Stimulated activated CD8-positive, alpha-beta memory T cell treated with anti-CD3 and anti-CD28 coated beads, Interleukin-4, amount 100 ng/mL, for 24 hours (primary cell): ENCODE measurements around the gene KXD1.
A peak's percentile ranks its signal among the peaks of the same experiment; 100 is the strongest.
"Not testable (repeated sequence)": the region's sequence is repeated elsewhere in the genome, so short reads cannot be mapped to it uniquely, and the experiment has no call there.

Experiments
- DNase-seq: peaks from one replicate; pipeline ENCODE4 v3.0.0-alpha.2; 2020; ENCODE audit warnings: low read depth

The KXD1 gene

DNA sequence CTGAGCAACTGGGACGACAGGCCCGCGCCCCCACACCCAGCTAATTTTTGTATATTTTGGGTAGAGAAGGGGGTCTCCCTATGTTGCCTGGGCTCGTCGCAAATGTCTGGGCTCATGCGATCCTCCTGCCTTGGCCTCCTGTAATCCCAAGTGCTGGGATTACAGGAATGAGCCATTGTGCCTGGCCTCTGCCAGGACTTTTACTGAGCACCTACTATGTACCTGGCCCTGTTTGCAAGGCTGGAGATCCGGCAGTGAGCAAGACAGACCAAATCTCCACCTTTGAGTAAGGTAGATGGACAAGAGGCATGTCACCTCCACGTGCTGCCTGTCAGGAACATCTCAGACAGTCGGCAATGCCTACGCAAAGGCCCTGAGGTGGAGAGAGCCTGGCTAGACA lies 21.2 kb upstream of the KXD1 start:
- DNase-seq: no peak

DNA sequence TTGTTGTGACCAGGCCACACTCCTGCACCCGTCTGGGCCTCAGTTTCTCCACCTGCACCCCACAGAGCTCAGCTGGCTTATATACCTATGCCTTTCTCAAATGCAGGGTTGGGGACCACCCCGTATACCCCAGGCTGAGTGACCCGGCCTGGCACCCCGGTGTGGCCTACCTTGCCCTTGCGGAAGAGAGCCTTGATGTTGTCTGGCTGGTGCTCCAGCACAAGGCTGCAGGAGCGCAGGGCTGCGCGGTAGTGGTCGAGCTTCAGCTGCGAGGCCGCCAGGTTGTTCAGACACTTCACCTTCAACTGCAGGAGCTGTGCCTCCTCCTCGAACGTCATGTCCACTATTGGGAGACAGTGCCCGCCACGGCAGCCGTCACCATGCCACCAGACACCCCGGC lies 20.2 kb upstream of the KXD1 start:
- no peak for DNase-seq

DNA sequence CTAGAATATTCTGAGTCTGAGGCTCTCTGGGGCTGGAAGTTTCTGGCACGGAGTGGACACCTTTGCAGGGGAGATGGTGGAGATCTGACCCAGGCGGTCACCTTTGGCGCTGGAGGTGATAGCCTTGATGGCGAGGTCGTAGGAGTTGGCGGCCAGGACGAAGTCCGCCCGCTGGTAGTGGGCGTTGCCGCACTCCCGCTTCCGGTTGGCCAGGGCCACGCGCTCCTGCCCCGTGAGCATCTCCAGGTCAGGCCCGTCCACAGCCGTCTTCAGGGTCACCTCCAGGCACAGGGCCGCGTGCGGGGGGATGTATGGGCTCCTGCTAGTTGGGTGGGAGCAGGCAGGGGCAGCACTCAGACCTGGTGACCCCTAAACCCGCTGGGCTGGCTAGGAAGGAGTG lies 19.6 kb upstream of the KXD1 start:
- no peak for DNase-seq

DNA sequence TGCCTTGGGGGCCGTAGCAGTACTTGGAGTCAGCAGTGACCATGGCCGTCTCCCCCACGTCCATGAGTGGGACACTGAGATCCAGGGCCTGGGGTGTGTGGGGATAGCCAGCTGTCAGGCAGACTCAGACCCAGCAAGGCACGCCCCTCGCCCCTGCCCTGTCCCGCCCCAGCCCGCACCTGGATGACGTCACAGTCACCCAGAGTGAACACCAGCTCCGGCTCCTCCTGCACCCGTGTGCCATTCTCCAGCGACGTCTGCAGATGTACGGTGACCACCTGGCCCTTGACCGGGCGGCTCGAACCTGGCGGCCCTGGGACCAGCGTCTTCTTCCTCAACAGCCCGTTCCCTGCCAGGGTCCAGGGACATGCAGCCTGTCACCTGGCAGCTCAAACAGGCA lies 18.3 kb upstream of the KXD1 start:
- no peak for DNase-seq

DNA sequence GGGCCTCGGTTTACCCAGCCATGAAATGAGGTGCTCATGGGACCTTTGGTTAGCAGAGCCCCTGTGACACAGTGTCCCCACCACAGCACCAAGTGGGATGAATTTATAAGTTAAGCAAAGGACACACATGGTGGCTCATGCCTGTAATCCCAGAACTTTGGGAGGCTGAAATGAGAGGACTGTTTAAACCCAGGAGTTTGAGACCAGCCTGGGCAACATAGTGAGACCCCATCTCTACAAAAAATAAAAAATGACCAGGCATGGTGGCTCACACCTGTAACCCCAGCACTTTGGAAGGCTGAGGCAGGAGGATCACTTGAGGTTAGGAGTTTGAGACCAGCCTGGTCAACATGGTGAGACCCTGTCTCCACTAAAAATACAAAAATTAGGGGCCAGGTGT lies 17.5 kb upstream of the KXD1 start:
- not testable (repeated sequence) for DNase-seq

DNA sequence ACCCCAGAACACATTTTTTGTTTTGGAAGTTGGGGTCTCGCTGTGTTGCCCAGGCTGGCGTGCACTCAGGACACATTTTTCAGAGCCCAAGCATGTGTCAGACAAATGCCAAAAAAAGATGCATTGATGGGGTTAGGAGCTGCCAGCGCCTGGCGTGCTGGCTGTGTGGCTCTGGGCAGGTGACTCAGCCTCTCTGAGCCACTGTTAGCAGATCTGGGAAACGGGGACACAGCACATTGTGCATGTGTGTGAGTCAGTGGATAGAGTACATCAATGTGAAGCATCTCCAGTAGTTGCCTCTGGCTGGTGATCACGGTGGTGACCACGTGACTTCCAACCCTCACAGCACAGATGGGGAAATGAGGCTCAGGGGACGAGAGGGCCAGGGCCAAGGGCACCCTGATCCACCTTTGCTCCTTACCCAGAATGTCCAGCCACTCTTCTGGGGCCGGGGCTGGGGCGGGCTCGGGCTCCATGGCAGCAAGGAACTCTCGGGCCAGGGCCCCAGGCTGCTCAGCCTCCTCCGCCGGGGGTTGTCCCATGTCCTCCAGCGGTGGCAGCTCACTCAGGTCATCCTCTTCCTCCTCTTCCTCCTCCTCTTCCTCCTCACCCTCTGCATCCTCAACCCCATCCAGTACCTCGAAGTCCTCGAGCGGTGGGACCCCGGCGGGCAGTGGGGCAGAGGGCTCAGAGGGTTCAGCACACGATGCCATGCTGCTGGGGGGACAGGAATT lies 16.2 kb upstream of the KXD1 start:
- DNase-seq: no peak

DNA sequence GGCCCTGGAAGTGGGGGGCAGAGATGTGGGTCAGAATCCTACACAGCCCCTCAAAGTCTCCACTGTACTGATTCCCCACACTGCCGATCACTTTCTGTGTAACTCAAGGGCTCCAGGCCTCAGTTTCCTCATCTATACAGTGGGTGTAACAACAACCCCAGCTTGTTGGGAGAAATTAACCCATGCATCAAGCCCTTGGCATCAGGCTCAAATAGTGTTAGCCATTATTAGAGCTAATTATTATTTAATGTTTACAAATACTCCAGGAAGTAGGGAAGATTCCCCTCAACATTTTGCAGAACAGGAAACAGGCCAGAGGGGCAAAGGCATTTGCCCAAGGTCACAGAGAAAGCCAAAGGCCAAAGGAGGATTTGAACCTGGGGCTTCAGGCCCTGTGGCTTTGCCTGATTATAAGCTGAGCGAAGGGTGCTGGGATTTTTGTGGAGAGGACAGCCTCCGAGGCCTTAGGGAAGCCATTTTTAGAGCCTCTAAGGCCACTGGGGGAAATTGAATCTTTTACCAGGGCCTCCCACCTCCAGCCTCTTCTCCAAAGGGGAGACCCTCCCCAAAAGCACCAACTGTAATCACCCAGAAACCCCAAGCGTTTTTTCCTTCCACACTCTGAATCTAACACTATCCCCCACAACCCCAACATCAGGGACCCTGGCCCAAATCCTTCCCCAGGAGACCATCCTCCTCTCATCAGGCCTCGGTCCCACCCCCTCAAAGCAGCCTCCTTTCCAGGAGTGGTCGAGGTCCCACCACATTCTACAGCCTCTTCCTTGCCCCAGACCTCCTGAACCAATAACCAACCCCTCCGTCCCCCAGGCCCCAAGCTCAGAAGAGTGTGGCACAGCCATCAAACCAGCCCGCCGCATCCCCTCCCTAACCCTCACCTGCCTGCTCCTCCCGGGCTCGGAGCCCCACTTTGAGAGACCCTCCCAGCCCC lies 15.4 kb upstream of the KXD1 start:
- DNase-seq: no peak

DNA sequence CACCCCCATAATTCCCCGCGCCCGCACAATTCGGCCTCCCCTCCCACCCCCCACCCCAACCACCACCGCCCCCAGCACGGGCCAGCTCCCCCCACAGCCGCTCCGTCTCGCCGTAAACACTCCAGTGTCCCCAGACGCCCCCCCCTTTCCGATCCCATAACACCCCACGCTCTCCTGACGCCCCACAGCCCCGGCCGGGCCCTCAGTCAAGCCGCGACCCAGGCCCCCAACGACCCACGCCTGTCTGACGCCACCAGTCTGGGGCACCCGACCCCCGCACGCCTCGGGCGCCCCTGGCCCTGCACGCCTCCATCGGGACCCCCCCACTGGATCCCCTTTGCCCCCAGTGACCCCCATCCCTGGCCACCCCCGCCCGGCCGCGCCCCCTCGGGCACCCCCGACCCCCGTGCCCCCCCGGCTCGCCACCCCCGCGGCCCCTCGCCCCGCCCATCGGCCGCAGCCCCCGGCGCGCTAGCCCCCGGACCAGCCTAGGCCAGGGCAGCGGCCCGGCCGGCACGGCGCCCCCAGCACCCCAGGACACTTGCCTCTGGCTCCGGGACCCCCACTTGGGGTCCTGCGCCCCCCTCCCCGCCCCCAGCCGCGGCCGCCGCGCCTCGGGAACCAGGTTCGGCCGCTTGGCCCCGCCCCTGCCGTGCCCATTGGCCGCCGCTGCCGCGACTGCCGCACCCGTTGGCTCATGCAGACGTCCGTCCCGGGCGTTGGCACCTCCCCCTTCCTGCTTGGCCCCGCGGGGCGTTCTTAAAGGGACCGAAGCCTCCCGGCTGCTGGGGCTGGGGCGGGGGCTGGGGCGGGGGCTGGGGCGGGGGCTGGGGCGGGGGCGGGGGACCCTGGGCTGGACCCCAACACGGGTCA lies 14.5 kb upstream of the KXD1 start, which contains the start of gene FKBP8:
Gene FKBP8 (minus strand): TSS at position 633 of the 873 bp plus-strand sequence. CDS start 1,603 bp downstream, outside the sequence.
- DNase-seq: peak; percentile 90

DNA sequence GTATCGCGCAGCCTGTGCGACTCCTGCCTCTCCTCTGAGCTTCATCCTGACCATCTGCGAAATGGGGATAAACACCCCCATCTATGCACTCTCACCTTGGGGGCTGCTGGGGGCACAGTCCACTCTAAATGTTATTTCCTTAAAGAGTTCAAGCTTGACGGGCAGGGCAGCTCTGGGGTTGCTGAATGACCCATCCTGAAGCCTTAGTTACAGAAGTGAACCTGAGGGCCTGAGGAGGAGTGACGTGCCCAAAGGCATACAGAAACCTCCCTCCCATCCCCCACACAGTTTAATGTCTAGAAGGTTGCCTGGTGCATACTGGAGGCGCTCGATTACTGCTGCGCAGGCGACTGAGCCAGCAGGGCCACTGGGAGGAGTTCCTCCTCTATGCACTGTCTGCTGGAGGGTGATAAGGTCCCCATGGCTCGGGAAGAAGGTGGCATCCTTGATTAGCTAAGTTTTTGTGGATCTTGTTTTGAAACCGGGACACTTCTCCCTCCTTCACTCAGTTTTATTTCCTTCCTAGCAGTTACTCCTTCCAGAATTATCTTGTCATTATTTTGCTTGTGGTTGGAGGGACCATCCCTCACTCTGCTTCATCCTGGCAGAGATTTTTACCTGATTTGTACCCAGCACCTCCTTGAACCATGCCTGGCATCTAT lies 13.7 kb upstream of the KXD1 start:
- no peak for DNase-seq

DNA sequence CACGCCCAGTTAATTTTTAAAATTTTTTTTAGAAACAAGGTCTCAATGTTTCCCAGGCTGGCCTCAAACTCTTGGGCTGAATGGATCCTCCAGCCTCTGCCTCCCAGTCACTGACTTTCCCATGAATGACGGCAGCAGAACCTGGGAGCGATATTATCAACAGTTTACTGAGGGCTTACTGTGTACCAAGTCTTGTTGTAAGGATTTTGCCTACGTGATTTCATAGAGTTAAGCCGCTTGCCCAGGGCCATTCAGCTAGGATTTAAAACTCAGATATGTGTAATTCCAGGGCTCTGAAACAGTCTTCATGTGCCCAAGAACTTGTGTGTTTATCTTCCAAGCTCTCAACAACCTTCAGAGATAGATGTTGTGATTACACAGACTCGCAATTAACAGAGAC lies 6.0 kb upstream of the KXD1 start:
- no peak for DNase-seq

DNA sequence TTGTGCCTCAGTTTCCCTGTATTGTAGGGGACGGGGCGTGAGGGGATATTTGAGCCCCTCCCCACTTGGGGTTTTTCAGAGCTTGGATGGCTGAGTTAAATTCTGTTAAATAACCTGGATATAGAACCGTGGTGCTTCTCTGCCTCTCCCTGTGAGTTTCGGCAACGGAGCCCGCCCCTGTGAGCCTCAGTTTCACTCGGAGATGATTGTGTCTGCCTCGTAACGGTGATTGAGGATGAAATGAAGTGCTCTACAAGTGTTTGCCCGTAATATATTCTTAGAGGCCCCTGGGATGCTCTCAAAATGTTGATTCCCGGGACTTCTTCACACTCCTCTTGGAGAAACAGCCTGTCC lies 509 bp downstream of the KXD1 start:
- DNase-seq: no peak

DNA sequence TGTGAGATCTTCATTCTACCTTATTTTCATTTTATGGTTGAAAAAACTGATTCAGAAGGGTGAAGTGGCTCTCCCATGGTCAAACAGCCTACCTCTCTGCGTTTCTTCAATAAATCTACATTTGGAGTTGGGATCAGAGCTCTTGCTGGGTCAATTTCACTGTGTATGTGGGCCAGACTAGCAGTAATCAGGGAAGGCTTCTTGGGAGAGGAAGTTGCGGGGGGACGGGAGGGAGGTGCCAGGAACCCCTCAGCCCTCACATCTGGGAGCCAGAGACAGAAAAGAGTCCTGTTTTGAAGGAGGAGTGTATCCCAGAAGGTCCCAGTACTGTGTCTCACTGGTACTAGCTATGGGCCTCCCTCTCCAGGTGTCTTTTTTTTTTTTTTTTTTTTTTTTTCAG lies 934 bp downstream of the KXD1 start:
- DNase-seq: no peak

DNA sequence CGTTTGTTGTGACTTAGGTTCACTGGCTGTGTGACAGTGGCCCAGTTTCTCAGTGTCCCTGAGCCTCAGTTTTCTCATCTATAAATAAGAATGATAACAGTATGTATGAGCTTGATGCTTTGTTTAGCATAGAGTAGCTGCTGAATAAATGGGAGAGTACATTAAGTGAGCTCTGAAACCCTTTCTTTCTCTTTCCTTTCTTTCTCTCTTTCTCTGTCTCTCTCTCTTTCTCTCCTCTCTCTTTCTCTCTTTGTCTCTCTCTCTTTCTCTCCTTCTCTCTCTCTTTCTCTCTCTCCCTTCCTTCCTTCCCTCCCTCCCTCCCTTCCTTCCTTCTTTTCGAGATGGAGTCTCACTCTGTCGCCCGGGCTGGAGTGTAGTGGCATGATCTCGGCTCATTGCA lies 2.0 kb downstream of the KXD1 start:
- DNase-seq: no peak

DNA sequence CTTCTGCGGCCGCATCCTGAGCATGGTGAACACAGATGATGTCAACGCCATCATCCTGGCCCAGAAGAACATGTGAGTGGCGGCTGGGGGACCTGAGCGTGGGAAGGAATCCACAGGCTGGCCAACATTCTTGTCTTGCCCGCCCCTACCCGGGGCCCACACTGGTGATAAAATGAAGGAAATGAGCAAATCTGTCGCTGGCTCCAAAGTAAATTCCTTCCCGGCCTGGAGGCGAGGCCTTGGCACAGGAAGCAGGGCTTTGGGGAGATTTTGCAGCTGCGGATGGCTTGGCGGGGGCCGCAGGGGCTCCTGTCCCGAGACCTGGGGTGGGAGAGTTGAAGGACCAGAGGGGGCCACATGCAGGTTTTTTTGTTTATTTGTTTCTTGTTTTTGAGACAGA lies 4.4 kb downstream of the KXD1 start:
- no peak for DNase-seq

DNA sequence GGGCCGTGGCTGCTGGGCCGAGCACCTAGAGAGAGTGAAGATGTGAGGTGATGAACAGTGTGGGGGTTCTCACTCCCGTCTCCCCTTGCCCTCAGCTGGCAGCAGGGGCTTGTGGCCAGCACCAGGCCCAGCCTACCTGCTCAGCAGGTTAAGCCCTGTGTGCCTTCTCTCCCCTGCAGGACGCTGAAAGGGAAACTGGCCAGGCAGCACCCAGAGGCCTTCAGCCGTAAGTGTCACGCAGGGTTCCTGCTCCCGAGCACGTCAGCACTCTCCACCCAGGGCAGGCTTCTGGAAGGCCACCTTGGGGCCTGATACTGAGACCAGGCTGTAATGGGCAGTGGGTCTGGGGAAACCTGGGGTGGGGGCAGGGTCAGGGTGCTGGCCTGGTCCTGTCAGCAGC lies 9.3 kb downstream of the KXD1 start:
- DNase-seq: no peak

DNA sequence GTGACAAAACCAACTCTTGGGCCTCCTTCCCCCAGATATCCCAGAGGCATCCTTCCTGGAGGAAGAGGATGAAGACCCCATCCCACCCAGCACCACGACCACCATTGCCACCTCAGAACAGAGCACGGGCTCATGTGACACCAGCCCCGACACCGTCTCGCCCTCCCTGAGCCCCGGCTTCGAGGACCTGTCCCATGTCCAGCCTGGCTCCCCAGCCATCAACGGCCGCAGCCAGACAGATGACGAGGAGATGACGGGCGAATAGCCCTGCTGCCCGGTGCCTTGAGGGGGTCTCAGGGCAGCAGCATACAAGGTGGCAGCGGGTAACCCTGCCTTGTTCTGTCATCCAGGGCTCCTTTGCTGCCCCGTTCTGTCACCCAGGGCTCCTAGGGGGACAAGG lies 10.7 kb downstream of the KXD1 start:
- DNase-seq: no peak

DNA sequence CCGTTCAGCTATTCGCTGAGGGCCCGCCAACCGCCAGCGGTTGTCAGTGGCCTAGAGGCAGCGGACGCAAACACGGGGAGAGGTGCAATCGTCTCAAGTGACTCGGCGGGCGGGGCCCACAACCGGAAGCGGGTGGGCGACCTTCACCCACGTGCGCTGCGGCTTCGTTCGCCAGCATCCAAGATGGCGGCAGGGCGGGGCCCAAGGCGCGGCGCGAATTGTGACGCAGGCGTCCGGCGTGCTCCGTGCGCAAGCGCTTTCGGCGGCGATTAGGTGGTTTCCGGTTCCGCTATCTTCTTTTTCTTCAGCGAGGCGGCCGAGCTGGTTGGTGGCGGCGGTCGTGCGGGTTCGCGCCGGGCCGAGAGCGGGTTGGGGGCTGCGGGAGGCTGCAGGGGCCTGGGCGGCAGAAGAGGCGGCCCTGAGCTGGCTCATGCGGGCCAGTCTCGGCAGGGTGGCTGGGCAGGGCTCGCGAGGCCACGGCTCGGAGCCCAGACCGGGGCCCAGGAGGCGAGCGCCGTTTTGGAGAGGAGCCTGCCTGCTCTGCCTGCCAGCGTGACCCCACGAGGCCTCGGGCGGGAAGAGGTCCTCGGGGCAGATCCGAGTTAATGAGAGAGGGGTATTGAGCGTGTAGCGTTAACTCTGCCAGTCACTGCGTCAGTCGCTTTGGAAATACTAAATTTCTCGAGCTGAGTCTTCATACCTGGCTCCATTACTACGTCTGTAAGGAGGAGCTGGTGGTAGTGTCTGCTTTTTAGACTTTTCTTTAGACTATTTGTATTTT lies 14.1 kb downstream of the KXD1 start, which contains the start of gene UBA52:
Gene UBA52 (plus strand): TSS at position 294 of the 781 bp plus-strand sequence. CDS start 1,444 bp downstream, outside the sequence.
- DNase-seq: peak; percentile 99

DNA sequence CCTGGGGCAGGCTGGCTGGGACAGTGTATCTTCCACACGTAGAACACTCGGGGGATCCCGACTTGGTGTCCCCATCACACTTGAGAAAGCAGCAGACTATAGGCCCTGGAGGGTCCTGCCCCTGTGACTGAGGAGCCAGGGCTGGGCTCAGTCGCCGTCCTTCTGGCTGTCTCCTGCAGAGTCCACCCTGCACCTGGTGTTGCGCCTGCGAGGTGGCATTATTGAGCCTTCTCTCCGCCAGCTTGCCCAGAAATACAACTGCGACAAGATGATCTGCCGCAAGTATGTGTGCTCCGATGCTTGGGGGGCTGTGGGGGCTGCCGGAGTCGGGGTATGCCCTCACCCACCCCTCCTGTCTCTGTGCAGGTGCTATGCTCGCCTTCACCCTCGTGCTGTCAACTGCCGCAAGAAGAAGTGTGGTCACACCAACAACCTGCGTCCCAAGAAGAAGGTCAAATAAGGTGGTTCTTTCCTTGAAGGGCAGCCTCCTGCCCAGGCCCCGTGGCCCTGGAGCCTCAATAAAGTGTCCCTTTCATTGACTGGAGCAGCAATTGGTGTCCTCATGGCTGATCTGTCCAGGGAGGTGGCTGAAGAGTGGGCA lies 17.1 kb downstream of the KXD1 start:
- no peak for DNase-seq

DNA sequence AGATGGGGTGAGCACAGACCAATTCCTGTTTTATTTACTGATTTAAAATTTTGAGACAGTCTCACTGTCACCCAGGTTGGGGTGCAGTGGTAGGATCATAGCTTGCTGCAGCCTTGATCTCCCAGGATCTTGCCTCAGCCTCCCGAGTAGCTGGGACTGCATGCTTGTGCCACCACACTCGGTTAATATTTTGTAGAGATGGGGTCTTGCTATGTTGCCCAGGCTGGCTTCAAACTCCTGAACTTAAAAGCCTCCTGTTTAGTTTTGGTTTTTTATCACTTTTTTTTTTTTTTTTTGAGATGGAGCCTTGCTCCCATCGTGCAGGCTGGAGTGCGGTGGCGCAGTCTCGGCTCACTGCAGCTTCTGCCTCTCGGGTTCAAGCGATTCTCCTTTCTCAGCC lies 18.7 kb downstream of the KXD1 start:
- DNase-seq: no peak

DNA sequence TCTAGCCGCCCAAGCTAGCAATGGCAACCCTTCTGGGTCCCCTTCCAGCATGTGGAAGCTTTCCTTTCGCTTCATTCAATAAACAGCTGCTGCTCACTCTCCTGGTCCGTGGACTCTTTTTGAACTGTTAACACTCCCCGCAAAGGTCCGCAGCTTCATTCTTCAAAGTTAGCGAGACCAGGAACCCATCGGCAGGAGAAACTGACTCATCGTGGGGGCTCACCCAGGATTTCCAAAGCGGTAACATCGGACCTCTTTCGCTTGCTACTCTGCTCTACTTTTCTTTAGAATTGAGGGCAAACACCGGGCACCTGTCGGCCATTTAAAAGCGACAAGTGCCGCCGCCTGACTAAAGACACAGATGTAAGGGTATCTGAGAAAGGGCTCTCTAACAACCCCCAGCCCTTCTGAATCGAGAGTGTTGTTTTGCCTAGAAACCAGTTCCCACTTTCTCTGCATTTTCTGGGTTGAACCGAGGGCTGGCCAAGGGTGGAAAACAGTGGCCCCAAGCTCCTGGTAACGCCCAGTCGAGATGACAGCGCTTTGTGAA lies 19.8 kb downstream of the KXD1 start:
- no peak for DNase-seq
